HEK293 (cell line): Measurements from ENCODE around the gene DUOX1.

Experiments used
- CTCF ChIA-PET: fragments of 350-600 bp; formaldehyde crosslinking; extraction: SDS; loops from one replicate; lab custom pipeline; 2021; ENCODE audit warnings: antibody characterized with exemption; lab: Yijun Ruan, JAX
- POLR2A ChIA-PET: fragments of 300-600 bp; formaldehyde crosslinking; extraction: SDS; loops from one replicate; lab custom pipeline; 2020; ENCODE audit warnings: antibody characterized with exemption, inconsistent platforms; lab: Yijun Ruan, JAX
- H3K27ac ChIP-seq: fragments of 200-500 bp; sonication (Bioruptor generic); 2 replicates; pipeline ENCODE4 v1.5.1; 2014; ENCODE audit warnings: low read depth, low read length, control low read depth, inconsistent platforms; ENCODE audit errors: extremely low read depth
- H3K36me3 ChIP-seq, 2 experiments: fragments of 200-500 bp in 1 of 2; sonication (Bioruptor generic) in 1 of 2; 1 replicate in 1 of 2; 2 replicates in 1 of 2; pipeline ENCODE4 v1.5.1; 2014 to 2017; ENCODE audit warnings: inconsistent platforms in 2 of 2, low read length in 2 of 2; ENCODE audit not compliant: control insufficient read depth in 2 of 2, insufficient read depth in 1 of 2
- H3K4me1 ChIP-seq: fragments of 200-500 bp; sonication (Bioruptor generic); 2 replicates; pipeline ENCODE4 v1.5.1; 2014; ENCODE audit warnings: mild to moderate bottlenecking, low read length, inconsistent platforms; ENCODE audit not compliant: control insufficient read depth, insufficient read depth
- H3K4me3 ChIP-seq: 2 replicates; pipeline ENCODE4 v1.5.1; 2011; ENCODE audit warnings: low read depth, mild to moderate bottlenecking, control low read depth, low read length, moderate library complexity
- H3K9me3 ChIP-seq: fragments of 200-500 bp; sonication (Bioruptor generic); 2 replicates; pipeline ENCODE4 v1.5.1; 2014; ENCODE audit warnings: low read depth, low read length, inconsistent platforms; ENCODE audit not compliant: control insufficient read depth, insufficient read depth
- HOXC10 ChIP-seq: sonication (generic); formaldehyde crosslinking; IDR thresholded peaks from 2 replicates; pipeline ENCODE4 v1.8.1; 2023; ENCODE audit warnings: mild to moderate bottlenecking, missing genetic modification reagents
- SP2 ChIP-seq: fragments of 450-650 bp; formaldehyde crosslinking; IDR thresholded peaks from 2 replicates; pipeline ENCODE4 v1.5.1; 2016; ENCODE audit warnings: missing biosample characterization, missing genetic modification characterization
- ZFP37 ChIP-seq: fragments of 450-650 bp; formaldehyde crosslinking; IDR thresholded peaks from 2 replicates; pipeline ENCODE4 v1.5.1; 2016; ENCODE audit warnings: missing biosample characterization, missing genetic modification characterization
- ZNF175 ChIP-seq: fragments of 450-650 bp; formaldehyde crosslinking; IDR thresholded peaks from 2 replicates; pipeline ENCODE4 v1.5.1; 2016; ENCODE audit warnings: missing biosample characterization, missing genetic modification characterization
- ZNF19 ChIP-seq: fragments of 450-650 bp; formaldehyde crosslinking; IDR thresholded peaks from 2 replicates; pipeline ENCODE4; 2016; ENCODE audit warnings: missing biosample characterization, missing genetic modification characterization, low read depth
- ZNF571 ChIP-seq: fragments of 450-650 bp; formaldehyde crosslinking; IDR thresholded peaks from 2 replicates; pipeline ENCODE4 v1.5.0; 2017; ENCODE audit warnings: missing biosample characterization, missing genetic modification characterization
- ZXDB ChIP-seq: fragments of 450-650 bp; formaldehyde crosslinking; IDR thresholded peaks from 2 replicates; pipeline ENCODE4 v1.5.1; 2016; ENCODE audit warnings: missing biosample characterization, missing genetic modification characterization
- TF ChIP-seq, protein P1 (sequence below): fragments of 450-650 bp; formaldehyde crosslinking; optimal IDR thresholded peaks from 2 replicates; pipeline ENCODE3; 2016; ENCODE audit warnings: missing biosample characterization, mild to moderate bottlenecking, missing genetic modification characterization
- TF ChIP-seq, protein P2 (sequence below): fragments of 450-650 bp; formaldehyde crosslinking; IDR thresholded peaks from 2 replicates; pipeline ENCODE4 v1.5.1; 2016; ENCODE audit warnings: missing biosample characterization, missing genetic modification characterization
- TF ChIP-seq, protein P3 (sequence below): fragments of 450-650 bp; formaldehyde crosslinking; IDR thresholded peaks from 2 replicates; pipeline ENCODE4 v1.5.1; 2017; ENCODE audit warnings: missing biosample characterization, missing genetic modification characterization
- TF ChIP-seq, protein P4 (sequence below): fragments of 450-650 bp; formaldehyde crosslinking; IDR thresholded peaks from 2 replicates; pipeline ENCODE4 v1.5.1; 2016; ENCODE audit warnings: missing biosample characterization, missing genetic modification characterization, borderline replicate concordance

The DUOX1 gene

DNA sequence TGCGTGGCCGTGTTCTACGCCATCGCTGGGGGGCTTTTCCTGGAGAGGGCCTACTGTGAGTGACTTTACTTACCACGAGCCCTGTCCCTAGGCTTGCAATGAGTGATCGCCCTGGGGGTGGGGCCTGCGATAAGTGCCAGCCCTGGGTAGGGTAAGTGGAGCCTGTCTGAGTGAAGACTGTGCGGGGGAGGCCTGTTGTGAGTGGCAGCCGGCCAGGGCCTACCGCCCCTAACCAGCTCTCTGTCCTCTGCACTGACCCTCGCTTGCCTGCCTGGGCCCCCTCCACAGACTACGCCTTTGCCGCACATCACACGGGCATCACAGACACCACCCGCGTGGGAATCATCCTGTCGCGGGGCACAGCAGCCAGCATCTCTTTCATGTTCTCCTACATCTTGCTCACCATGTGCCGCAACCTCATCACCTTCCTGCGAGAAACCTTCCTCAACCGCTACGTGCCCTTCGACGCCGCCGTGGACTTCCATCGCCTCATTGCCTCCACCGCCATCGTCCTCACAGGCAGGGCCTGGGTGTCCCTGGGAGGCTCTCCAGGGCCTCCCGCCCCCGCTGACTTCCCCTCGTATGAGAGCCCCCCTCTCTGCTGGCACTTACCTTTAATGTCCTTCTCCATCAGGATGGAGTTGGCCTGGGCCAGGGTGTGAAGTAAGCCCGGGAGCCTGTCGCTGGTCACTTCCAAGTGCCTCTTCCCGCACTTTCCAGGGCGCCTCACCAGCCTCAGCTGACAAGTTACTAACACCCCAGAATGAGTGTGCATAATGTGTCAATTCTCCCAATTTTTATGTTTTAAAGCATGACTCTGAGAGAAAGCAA, 22.4 kb downstream of the DUOX1 start (continued):
- TF ChIP-seq, protein P1, sequence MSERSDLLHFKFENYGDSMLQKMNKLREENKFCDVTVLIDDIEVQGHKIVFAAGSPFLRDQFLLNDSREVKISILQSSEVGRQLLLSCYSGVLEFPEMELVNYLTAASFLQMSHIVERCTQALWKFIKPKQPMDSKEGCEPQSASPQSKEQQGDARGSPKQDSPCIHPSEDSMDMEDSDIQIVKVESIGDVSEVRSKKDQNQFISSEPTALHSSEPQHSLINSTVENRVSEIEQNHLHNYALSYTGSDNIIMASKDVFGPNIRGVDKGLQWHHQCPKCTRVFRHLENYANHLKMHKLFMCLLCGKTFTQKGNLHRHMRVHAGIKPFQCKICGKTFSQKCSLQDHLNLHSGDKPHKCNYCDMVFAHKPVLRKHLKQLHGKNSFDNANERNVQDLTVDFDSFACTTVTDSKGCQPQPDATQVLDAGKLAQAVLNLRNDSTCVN, result no peak
- TF ChIP-seq ZXDB (tag by site-specific recombination) (no peak), SP2 (no peak), ZNF19 (tag by site-specific recombination) (no peak), ZNF571 (tag by site-specific recombination) (no peak), HOXC10 (CRISPR knock-in tag) (no peak)
- TF ChIP-seq, protein P2, sequence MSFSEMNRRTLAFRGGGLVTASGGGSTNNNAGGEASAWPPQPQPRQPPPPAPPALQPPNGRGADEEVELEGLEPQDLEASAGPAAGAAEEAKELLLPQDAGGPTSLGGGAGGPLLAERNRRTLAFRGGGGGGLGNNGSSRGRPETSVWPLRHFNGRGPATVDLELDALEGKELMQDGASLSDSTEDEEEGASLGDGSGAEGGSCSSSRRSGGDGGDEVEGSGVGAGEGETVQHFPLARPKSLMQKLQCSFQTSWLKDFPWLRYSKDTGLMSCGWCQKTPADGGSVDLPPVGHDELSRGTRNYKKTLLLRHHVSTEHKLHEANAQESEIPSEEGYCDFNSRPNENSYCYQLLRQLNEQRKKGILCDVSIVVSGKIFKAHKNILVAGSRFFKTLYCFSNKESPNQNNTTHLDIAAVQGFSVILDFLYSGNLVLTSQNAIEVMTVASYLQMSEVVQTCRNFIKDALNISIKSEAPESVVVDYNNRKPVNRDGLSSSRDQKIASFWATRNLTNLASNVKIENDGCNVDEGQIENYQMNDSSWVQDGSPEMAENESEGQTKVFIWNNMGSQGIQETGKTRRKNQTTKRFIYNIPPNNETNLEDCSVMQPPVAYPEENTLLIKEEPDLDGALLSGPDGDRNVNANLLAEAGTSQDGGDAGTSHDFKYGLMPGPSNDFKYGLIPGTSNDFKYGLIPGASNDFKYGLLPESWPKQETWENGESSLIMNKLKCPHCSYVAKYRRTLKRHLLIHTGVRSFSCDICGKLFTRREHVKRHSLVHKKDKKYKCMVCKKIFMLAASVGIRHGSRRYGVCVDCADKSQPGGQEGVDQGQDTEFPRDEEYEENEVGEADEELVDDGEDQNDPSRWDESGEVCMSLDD (tag by site-specific recombination), result no peak
- TF ChIP-seq, protein P3, sequence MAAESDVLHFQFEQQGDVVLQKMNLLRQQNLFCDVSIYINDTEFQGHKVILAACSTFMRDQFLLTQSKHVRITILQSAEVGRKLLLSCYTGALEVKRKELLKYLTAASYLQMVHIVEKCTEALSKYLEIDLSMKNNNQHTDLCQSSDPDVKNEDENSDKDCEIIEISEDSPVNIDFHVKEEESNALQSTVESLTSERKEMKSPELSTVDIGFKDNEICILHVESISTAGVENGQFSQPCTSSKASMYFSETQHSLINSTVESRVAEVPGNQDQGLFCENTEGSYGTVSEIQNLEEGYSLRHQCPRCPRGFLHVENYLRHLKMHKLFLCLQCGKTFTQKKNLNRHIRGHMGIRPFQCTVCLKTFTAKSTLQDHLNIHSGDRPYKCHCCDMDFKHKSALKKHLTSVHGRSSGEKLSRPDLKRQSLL (tag by site-specific recombination), result no peak
- TF ChIP-seq, all 188 proteins: peak for 0

DNA sequence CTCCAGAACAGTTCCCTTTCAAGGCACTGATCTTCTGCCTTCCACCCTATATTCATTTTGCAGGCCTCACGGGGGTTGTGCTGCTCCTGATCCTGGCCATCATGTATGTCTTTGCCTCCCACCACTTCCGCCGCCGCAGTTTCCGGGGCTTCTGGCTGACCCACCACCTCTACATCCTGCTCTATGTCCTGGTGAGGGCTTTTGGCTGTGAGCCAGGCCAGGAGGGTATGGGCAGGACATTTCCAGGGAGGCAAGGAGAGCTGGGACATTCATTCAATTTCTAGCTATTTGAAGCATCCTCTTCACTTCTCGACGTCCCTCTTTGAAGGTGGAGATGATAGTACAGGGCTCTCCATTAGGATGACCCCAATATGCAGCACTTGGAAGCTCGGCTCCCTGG, 25.9 kb downstream of the DUOX1 start:
- Histone ChIP-seq H3K36me3 (no peaks in the 10 kb centered on the region), H3K4me3 (no peak overlapping the region), H3K9me3 (no peaks in the 10 kb centered on the region), H3K4me1 (no peaks in the 10 kb centered on the region), H3K27ac (no peak overlapping the region)
- POLR2A ChIA-PET, result no interaction called here
- CTCF ChIA-PET, result interaction anchor here (0.6 to 0.8 kb wide), 2 partner anchors 29 to 37 kb away, joined by 3 to 4 read pairs; no protein-coding TSS in a partner anchor
- TF ChIP-seq, protein P4, sequence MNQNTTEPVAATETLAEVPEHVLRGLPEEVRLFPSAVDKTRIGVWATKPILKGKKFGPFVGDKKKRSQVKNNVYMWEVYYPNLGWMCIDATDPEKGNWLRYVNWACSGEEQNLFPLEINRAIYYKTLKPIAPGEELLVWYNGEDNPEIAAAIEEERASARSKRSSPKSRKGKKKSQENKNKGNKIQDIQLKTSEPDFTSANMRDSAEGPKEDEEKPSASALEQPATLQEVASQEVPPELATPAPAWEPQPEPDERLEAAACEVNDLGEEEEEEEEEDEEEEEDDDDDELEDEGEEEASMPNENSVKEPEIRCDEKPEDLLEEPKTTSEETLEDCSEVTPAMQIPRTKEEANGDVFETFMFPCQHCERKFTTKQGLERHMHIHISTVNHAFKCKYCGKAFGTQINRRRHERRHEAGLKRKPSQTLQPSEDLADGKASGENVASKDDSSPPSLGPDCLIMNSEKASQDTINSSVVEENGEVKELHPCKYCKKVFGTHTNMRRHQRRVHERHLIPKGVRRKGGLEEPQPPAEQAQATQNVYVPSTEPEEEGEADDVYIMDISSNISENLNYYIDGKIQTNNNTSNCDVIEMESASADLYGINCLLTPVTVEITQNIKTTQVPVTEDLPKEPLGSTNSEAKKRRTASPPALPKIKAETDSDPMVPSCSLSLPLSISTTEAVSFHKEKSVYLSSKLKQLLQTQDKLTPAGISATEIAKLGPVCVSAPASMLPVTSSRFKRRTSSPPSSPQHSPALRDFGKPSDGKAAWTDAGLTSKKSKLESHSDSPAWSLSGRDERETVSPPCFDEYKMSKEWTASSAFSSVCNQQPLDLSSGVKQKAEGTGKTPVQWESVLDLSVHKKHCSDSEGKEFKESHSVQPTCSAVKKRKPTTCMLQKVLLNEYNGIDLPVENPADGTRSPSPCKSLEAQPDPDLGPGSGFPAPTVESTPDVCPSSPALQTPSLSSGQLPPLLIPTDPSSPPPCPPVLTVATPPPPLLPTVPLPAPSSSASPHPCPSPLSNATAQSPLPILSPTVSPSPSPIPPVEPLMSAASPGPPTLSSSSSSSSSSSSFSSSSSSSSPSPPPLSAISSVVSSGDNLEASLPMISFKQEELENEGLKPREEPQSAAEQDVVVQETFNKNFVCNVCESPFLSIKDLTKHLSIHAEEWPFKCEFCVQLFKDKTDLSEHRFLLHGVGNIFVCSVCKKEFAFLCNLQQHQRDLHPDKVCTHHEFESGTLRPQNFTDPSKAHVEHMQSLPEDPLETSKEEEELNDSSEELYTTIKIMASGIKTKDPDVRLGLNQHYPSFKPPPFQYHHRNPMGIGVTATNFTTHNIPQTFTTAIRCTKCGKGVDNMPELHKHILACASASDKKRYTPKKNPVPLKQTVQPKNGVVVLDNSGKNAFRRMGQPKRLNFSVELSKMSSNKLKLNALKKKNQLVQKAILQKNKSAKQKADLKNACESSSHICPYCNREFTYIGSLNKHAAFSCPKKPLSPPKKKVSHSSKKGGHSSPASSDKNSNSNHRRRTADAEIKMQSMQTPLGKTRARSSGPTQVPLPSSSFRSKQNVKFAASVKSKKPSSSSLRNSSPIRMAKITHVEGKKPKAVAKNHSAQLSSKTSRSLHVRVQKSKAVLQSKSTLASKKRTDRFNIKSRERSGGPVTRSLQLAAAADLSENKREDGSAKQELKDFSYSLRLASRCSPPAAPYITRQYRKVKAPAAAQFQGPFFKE (tag by site-specific recombination), result no peak
- TF ChIP-seq ZNF175 (no peak), ZFP37 (tag by site-specific recombination) (no peak)
